ENCODE measurements around the gene LDLRAP1.

The LDLRAP1 gene

DNA sequence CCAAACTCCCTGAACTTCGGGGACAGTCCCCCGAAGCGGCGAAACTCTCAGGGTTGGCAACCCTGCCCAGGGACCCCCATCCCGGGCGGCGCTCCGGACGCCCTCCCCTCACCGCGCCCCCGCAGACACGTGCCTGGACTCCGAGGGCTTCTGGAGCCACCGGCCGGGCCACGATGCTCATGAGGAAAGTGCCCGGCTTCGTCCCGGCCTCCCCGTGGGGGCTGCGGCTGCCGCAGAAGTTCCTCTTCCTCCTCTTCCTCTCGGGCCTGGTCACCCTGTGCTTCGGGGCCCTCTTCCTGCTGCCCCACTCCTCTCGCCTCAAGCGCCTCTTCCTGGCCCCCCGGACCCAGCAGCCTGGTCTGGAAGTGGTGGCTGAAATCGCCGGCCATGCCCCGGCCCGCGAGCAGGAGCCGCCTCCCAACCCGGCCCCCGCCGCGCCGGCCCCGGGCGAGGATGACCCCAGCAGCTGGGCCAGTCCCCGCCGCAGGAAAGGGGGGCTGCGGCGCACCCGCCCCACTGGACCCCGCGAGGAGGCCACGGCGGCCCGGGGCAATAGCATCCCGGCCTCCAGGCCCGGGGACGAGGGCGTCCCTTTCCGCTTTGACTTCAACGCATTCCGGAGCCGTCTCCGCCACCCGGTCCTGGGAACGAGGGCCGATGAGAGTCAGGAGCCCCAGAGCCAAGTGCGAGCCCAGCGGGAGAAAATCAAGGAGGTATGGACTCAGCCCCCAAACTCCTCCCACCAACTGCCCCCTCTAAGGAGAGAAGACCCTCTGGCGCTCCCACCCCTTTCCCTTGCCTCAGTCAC, 74.4 kb downstream of the LDLRAP1 start:
- H3K4me2 ChIP-seq (ENCODE audit: low read length) = peak overlapping the region; percentile 49; the same call in 1 of the 2 replicates

GRCh38 chr1:25618433-25618808, 75.0 kb downstream of the LDLRAP1 start:
- Histone ChIP-seq H3K4me3 (ENCODE audit: low read length) (no peak overlapping the region), H3K79me2 (ENCODE audit: control insufficient read depth, low read length) (no peaks in the 10 kb centered on the region), H3K9me2 (replicated peaks; ENCODE audit: control insufficient read depth, low read length) (no peaks in the 10 kb centered on the region), H3K36me3 (ENCODE audit: control insufficient read depth, low read length) (no peaks in the 10 kb centered on the region), H3K27me3 (ENCODE audit: control insufficient read depth, low read length) (peaks cover 89% of the 10 kb centered on the region), H3K4me2 (ENCODE audit: low read length) (no peak overlapping the region), H3F3A (ENCODE audit: control insufficient read depth, insufficient read depth) (peaks cover 15% of the 10 kb centered on the region; the same call in 1 of the 2 replicates), H3K27ac (ENCODE audit: low read depth, low read length) (no peak overlapping the region), H4K20me1 (ENCODE audit: control insufficient read depth, insufficient read depth, low read depth, low read length) (0 out of 2 replicates have a peak, but pooled peaks cover 2% of the 10 kb centered on the region), H3K9me3 (ENCODE audit: control insufficient read depth, insufficient read depth, low read length) (no peaks in the 10 kb centered on the region), H3K4me1 (ENCODE audit: control insufficient read depth, low read length) (peaks cover 14% of the 10 kb centered on the region)
- TF ChIP-seq EZH2phosphoT487 (IDR thresholded peaks at IDR 0.05; ENCODE audit: borderline replicate concordance, low read length) (no peak), CTCF (IDR thresholded peaks at IDR 0.05; ENCODE audit: low read depth, low read length, poor library complexity, severe bottlenecking) (no peak)

More for the DNA sequence above, 74.4 kb downstream of the LDLRAP1 start:
- no peaks in the 10 kb centered on the region for H3K9me2 ChIP-seq (replicated peaks; ENCODE audit: control insufficient read depth, low read length)
- H4K20me1 ChIP-seq (ENCODE audit: control insufficient read depth, insufficient read depth, low read depth, low read length) = 0 out of 2 replicates have a peak, but pooled peaks cover 2% of the 10 kb centered on the region
- no peaks in the 10 kb centered on the region for H3K9me3 ChIP-seq (ENCODE audit: control insufficient read depth, insufficient read depth, low read length)
- peaks cover 14% of the 10 kb centered on the region for H3K4me1 ChIP-seq (ENCODE audit: control insufficient read depth, low read length)
- H3K36me3 ChIP-seq (ENCODE audit: control insufficient read depth, low read length) = no peaks in the 10 kb centered on the region
- TF ChIP-seq CTCF (IDR thresholded peaks at IDR 0.05; ENCODE audit: low read depth, low read length, poor library complexity, severe bottlenecking) = no peak
- 0 out of 2 replicates have a peak overlapping the region, but pooled peaks have one; percentile 24 for H3K4me3 ChIP-seq (ENCODE audit: low read length)
- H3F3A ChIP-seq (ENCODE audit: control insufficient read depth, insufficient read depth) = peaks cover 15% of the 10 kb centered on the region; the same call in 1 of the 2 replicates
- H3K27me3 ChIP-seq (ENCODE audit: control insufficient read depth, low read length) = peaks cover 90% of the 10 kb centered on the region
- no peak overlapping the region for H3K27ac ChIP-seq (ENCODE audit: low read depth, low read length)
- H3K79me2 ChIP-seq (ENCODE audit: control insufficient read depth, low read length) = no peaks in the 10 kb centered on the region

All from DOHH2 (cell line).